A673 (cell line): ENCODE measurements around the gene PTPRR.

Experiments used
- CTCF ChIP-seq: fragments of 300-800, 200-600 bp; sonication (generic); conservative IDR thresholded peaks from 2 replicates; pipeline ENCODE4 v1.5.1; 2017; ENCODE audit warnings: low read depth, mild to moderate bottlenecking, antibody characterized with exemption, low read length, moderate library complexity, mixed read lengths
- EZH2 ChIP-seq: fragments of 200-600 bp; sonication (generic); IDR thresholded peaks from 2 replicates; pipeline ENCODE4 v1.6.1; 2017; ENCODE audit warnings: borderline replicate concordance, low read depth, mild to moderate bottlenecking, mixed read lengths, antibody characterized with exemption, low read length; ENCODE audit not compliant: poor library complexity, severe bottlenecking

- TF ChIP-seq CTCF (no peak), EZH2 (no peak)
Observed at GRCh38 chr12:70918321-70918720, 2.2 kb downstream of the PTPRR start.
